GM15510 (cell line): ENCODE measurements around the gene ADARB1.
A peak's percentile ranks its signal among the peaks of the same experiment; 100 is the strongest.

ENCODE experiments used
- POLR2A ChIP-seq: IDR thresholded peaks from 3 replicates; pipeline ENCODE4 v1.6.1; 2011; ENCODE audit warnings: borderline replicate concordance; ENCODE audit not compliant: insufficient read length; ENCODE audit errors: extremely low read depth

ADARB1 gene

DNA sequence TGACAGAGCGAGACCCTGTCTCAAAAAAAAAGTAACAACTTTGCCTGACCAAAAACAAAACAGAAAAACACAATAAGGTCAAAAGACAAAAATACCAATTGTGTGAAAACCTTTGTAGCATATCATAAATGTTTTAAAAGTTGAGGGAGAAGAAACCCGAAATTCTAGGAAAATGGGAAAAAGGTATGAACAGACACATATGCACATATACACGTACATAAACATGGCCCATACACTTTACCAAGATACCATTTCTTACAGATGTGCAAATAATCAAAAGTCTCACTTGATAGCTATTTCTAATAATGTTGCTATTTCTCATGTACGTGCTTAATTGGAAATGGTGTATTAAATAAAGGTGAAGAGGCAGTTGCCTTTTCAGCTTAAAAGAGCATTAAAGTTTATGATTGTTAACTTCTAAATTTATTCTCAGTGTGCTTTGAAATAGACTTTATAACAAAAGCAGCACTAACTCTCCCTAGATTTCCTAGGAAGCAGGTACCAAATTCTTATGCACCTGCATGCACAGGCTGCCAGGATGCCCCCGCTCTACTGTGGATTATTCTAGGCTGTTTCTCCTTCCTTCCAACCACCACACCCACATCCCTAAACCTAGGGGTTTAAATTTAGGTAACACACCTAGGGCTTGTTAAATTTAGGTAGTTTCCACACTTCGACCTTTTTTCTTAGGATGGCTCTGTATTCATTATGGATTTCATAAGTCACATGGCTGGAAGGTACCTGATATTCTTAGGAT lies 33.8 kb downstream of the ADARB1 start:
- no peak for TF ChIP-seq POLR2A

- no peak for TF ChIP-seq POLR2A
Measured at GRCh38 chr21:45108808-45109781, 34.7 kb downstream of the ADARB1 start.

DNA sequence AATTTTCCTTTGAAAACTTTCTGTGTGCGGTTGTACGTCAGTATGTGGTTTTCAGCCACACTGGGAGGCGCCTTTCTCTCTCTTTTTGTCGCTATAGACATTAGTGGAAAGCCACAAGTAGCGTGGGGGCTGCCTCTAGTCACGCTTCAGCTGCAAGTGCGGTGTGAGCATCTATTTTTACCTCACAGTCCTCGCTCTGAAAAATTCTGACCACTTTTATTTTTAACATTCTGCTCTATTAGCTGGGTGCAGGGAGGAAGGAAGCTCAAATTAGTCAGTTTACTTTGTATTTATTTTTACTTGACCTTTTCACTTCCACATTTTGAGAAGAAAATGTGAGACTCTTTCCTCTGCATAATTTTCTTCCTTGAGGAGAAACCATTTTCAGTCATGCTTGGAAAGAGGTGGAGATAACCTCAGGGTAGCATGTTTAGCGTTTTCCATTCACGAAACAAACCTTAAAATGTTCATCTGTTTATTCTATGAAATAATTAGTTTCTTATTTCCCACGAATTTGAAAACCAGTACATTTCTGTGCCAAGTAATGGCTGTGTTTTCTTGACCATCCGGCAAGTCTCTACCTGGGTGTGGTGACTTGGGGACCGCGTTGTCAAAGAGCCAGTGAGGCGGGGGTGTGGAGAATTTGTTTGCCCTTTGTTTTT lies 35.6 kb downstream of the ADARB1 start:
- no peak for TF ChIP-seq POLR2A

DNA sequence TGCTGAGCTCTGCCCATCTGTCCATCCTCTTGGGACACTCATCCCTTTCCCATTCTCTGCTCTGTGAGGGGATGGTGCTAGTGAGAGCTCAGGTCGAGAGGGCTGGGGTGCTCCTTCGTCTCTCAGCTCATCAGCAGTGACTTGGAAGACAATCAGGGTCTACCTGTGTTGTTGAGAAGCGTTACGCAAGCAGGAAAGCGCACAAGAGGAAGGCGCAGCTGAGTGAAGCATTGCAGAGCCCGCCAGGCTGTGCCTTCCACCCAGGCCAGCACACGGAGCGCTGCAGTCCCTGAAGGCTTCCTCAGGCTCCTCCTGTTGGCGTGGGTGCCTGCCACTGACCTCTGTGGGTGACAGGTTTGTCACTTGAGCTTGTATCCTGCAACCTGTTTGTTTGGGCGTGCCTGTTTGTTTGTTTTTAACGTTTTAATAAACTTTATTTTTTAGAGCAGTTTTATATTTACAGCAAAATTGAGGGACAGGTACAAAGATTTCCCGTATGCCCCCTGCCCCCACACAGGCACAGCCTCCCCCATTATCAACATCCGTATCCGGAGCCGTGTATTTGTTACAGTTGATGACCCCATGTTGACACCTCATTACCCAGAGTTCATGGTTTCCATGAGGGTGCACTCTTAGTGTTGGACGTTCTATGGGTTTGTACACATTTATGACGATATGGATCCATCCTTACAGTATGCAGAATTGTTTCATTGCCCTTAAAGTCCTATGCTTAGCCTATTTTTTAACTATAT lies 36.7 kb downstream of the ADARB1 start:
- TF ChIP-seq POLR2A = peak; percentile 25

DNA sequence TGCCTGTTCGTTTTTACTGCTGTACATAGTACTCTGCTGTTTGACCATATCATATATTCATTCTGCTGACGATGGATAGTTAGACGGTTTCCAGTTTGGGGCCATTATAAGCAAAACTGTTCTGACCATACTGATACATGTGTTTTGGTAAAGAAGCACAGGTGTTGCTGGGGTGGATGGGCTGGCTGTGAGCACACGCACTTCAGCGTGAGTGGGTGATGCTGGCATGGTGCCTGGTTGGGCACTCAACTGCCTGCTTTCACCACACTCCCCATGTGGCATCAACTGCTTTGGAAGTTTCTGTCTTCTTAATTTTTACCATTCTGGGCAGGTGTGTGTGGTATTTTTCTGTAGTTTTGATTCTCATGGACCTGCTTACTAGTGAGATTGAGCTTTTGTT lies 37.3 kb downstream of the ADARB1 start:
- no peak for TF ChIP-seq POLR2A

DNA sequence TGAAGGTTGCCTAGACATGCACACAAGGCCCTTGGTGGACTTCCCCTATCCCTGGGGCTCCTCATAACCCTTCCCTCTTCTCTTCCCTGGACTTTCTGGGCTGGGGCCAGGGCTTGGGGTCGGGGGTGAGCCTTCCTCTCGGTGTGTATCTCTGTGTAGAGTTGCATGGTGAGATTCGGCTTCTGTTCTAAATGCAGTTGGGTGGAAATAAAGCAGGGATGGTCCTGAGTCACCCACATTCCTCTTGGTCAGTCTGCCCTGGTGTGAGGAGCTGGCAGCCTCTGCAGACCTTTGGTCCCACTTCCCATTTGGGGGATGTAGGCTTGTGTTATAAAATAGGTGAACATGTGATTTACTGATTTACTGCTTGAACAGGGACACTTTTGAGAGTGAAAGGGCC lies 38.0 kb downstream of the ADARB1 start:
- no peak for TF ChIP-seq POLR2A

DNA sequence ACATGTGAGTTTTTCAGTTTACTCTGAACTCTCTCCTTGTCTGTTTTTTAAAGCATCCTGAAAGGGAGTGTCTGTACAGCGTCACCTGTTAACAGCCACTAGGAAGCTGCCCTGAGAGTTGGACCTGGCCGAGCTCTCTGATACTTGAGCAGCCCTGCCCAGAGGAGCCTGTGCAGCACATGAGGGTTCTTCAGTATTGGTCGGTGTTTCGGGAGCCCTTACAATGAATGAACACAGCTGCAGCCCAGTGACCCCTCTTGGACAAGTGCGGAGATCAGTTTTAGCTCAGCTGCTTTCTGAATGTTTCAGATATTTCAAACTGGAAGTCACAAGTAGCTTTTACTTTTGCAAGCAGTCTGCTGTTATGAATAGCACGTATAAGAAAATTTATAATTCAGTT lies 39.2 kb downstream of the ADARB1 start:
- no peak for TF ChIP-seq POLR2A

DNA sequence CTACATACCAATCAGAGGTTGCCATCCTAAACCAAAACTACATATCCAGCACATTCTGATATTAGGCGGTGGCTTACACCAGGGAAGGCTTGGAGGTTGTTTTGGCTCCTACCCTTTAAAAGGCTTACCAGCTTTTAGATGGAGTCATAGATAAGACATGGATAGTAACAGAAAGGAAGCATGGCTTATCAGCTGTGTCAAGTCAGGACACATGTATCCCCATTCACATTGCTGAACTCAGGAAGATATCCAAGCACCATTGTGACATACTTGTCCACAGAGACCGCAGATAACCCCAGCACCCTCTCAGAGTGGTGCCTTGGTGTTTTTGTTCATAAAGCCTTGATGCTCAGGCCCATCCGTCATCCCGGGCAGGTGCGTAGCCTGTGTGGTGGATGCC lies 39.7 kb downstream of the ADARB1 start:
- TF ChIP-seq POLR2A = no peak

GRCh38 chr21:45114475-45114874 lies 40.1 kb downstream of the ADARB1 start:
- no peak for TF ChIP-seq POLR2A

- no peak for TF ChIP-seq POLR2A
Measured at GRCh38 chr21:45115141-45115540, 40.8 kb downstream of the ADARB1 start.

GRCh38 chr21:45116066-45116465 lies 41.7 kb downstream of the ADARB1 start:
- no peak for TF ChIP-seq POLR2A

DNA sequence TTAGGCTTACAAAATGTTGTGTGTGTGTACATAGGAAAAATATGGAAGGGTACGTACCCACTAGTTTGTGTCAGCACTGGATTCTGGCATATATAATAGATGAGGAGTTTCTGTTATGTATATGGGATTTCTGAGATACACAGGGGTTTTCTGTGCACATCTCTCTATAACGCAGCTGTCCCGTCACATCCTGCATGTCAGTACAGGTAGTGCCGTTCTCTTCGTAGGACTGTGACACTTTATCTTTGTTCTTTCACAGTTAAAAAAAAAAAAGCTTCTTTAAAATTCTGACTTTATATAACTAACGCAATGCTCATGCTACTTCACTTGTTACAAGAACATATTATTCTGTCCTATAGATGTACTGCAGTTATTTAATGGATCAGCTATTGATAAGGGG lies 42.9 kb downstream of the ADARB1 start:
- TF ChIP-seq POLR2A = no peak

- TF ChIP-seq POLR2A = no peak
Measured at GRCh38 chr21:45118099-45118498, 43.7 kb downstream of the ADARB1 start.

GRCh38 chr21:45119812-45120211 lies 45.4 kb downstream of the ADARB1 start:
- no peak for TF ChIP-seq POLR2A
